Measurements from ENCODE around the gene RBFA.

Gene RBFA

GRCh38 chr18:80074697-80075096, 40.5 kb downstream of the RBFA start:
- no peak for DNase-seq (ENCODE audit: low read depth)

DNA sequence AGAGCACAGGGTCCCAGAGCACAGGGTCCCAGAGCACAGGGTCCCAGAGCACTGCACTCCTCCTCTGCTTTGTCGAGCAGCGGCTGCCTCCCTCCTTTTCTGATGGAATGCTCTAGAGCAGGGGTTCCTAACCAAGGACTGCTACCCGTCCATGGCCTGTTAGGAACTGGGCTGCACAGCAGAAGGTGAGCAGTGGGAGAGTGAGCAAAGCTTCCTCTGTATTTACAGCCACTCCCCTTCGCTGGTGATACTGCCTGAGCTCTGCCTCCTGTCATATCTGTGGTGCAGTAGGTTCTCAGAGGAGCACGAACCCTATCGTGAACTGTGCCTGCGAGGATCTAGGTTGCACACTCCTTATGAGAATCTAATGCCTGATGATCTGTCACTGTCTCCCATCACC, 41.7 kb downstream of the RBFA start:
- no peak for DNase-seq (ENCODE audit: low read depth)

GRCh38 chr18:80076379-80076778, 42.1 kb downstream of the RBFA start:
- no peak for DNase-seq (ENCODE audit: low read depth)

DNA sequence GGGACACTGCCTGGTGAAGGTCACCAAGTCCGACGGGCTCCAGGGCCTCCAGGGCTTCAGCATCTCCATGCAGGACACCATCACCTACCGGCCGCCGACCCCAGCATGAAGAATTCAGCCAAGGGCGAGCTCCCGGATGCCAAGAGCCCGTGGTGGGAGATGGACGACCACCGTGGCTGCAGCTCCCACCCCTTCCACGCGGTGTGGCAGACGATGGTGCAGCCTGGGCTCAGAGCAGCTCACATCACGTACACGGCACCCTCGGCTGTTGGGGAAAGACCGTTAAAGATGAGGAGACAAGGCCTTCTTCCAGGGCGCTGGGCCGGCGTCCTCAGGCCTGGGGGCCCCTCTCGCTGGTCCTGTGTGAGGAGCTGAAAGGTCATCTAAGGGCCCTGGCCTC, 43.6 kb downstream of the RBFA start:
- no peak for DNase-seq (ENCODE audit: low read depth)

Data from activated gamma-delta T cell treated with anti-CD3 and anti-CD28 coated beads, Interleukin-2, amount 50 U/mL, for 16 hours (primary cell).